Measurements from ENCODE around the gene TSKS.

Gene TSKS

DNA sequence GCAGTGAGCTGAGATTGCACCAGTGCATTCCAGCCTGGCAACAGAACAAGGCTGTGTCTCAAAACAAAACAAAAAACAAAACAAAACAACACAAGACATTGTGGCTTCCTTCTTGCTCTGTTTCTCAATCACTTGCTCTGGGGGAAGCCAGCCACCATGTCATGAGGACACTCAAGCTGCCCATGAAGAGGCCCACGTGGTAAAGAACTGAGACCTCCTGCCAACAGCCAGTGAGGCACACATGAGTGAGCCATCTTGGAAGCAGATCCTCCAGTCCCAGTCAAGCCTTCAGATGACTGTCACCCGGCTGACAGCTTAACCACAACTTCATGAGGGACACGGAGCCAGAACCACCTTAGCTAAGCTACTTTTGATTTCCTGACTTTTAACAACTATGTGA is 47.0 kb downstream of the TSKS start:
- DNase-seq (ENCODE audit: low read depth) = peak; percentile 7

DNA sequence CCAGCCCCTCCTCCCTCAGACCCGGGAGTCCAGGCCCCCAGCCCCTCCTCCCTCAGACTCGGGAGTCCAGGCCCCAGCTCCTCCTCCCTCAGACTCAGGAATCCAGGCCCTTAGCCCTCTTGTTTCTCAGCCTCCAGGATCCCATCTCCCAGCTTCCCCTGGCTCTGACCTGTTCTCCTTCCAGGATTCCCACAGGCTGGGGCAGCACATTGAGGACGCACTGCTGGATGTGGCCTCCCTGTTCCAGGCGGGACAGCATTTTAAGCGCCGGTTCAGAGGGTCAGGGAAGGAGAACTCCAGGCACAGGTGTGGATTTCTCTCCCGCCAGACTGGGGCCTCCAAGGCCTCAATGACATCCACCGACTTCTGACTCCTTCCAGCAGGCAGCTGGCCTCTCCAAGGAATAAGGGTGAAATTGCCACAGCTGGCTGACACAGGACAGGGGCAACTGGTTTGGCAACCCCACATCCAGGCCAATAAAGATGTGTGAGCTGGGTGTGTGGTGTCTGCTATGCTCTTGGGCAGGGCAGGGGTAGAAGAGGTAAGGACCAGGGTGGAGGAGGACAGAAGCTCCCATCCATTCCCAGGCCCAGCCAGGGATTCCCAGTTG is 49.8 kb downstream of the TSKS start:
- peak; percentile 19 for DNase-seq (ENCODE audit: low read depth)

DNA sequence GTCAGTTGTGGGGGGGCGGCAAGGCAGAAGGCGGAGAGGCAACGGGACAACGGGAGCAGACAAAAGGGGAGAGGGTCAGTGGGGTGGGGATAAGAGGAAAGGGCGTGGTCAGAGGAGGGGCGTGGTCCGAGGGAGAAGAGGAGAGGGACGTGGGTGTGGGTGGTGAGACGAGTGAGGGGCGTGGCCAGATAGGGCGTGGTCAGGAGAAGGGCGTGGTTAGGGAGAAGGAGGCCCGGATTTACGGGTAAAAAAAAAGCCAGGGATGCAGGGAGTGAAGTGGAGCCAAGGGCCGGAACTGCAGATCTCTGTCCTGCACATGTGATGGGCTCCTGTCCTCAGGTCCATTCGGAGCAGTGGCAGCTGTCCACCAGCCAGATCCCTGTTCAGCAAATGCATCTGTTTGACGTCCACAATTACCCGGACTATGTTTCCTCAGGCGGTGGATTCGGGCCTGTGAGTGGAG is 50.7 kb downstream of the TSKS start:
- DNase-seq (ENCODE audit: low read depth) = peak; percentile 95

DNA sequence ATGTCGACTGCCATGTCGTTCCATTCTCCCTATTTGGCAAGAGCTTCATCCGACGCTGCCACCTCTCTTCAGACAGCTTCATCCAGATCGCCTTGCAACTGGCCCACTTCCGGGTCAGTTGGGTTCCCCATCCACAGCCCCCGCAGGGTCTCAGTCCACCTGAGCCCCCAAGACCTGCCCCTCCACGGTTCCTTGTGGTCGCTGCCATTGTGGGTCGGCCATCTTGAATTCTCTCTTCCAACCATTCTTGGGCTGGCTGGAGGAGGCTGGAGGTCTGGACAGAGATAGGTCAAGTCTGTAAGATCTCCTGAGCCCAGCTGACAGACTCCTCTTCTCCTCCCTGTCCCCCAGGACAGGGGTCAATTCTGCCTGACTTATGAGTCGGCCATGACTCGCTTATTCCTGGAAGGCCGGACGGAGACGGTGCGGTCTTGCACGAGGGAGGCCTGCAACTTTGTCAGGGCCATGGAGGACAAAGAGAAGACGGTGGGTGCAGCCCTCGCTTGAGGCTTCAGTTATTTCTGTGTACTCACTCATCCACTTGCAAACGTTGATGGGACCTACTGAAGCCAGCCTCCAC is 52.6 kb downstream of the TSKS start:
- DNase-seq (ENCODE audit: low read depth) = peak; percentile 81

DNA sequence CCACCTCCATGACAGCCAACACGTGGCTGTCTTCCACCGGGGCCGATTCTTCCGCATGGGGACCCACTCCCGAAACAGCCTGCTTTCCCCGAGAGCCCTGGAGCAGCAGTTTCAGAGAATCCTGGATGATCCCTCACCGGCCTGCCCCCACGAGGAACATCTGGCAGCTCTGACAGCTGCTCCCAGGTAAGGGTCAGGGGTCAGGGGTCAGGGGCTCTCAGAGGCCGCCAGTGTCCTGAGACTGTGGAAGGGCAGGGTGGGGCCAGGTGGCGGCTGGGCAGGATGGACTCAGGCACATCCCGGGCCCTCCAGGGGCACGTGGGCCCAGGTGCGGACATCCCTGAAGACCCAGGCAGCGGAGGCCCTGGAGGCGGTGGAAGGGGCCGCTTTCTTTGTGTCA is 57.2 kb downstream of the TSKS start:
- no peak for DNase-seq (ENCODE audit: low read depth)

DNA sequence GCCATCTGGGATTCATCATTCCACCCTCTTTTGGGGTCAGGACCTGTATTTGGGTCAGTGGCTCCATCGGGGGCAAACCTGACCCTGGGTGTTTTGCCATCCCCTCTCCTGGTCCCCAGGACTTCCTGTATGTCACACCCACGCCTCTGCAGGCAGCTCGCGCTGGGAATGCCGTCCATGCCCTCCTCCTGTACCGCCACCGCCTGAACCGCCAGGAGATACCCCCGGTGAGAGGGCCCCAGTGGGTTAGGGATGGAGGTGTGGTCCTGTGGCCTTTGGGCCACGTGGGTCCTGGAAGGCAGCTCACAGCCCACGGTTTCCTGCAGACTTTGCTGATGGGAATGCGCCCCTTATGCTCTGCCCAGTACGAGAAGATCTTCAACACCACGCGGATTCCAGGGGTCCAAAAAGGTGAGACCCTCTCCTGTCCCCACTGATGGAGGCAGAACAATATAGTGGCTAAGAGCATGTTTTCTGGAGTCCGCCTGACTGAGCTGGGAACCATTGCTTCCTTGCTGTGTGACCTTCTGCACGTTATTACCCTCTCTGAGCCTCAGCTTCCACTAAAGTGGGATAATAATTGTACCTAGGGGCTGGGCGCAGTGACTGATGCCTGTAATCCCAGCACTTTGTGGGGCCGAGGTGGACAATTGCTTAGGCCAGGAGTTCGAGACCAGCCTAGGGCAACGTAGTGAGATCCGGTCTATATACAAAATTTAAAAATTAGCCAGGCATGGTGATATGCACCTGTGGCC is 58.0 kb downstream of the TSKS start:
- no peak for DNase-seq (ENCODE audit: low read depth)

DNA sequence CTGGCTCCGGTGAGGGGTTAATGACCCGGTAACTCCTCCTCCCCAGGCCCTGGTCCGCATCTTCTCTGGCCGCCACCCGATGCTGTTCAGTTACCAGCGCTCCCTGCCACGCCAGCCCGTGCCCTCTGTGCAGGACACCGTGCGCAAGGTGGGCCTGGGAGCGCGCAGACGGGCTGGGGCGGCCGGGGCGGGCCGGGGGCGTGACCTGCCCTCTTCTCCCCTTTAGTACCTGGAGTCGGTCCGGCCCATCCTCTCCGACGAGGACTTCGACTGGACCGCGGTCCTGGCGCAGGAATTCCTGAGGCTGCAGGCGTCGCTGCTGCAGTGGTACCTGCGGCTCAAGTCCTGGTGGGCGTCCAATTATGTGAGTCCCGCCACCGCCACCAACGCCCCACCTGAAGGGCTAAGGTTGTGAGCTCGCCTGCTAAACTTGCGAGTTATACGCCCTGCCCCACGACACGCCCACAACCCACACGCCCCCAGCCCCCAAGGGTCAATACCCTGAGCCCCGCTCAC is 61.8 kb downstream of the TSKS start:
- DNase-seq (ENCODE audit: low read depth) = no peak

DNA sequence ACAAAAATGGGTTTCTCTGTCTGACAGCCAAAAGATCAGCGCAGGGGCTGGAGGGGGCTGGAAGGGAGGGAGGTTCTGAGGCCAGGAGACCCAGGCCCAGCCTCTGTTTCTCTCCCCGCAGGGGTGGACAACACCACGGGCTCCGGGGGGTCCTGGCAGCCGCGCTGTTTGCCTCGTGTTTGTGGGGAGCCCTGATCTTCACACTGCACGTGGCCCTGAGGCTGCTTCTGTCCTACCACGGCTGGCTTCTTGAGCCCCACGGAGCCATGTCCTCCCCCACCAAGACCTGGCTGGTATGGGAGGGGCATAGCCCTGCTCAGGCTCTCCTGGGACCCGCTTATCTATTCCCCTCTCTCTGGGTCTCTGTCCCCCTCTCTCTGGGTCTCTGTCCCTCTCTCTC is 62.5 kb downstream of the TSKS start:
- no peak for DNase-seq (ENCODE audit: low read depth)

DNA sequence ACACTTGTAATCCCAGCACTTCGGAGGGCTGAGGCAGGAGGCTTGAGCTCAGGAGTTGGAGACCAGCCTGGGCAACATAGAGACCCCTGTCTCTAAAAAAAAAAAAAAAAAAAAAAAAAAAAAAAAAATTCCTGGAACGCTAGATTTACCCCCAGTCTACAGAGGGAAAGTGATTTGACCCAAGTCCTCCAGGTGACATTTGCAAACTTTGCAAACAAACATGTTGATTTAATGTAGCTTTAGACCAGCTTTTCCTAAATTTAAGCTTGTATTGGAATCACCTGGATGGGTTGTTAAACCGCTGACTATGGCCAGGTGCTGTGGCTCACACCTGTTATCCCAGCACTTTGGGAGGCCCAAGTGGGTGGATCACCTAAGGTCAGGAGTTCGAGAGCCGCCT is 63.7 kb downstream of the TSKS start:
- DNase-seq (ENCODE audit: low read depth) = no peak

GRCh38 chr19:49696865-49697264 is 66.2 kb downstream of the TSKS start:
- no peak for DNase-seq (ENCODE audit: low read depth)

- DNase-seq (ENCODE audit: low read depth) = no peak
These were observed 67.0 kb downstream of the TSKS start for GRCh38 chr19:49696115-49696514.

DNA sequence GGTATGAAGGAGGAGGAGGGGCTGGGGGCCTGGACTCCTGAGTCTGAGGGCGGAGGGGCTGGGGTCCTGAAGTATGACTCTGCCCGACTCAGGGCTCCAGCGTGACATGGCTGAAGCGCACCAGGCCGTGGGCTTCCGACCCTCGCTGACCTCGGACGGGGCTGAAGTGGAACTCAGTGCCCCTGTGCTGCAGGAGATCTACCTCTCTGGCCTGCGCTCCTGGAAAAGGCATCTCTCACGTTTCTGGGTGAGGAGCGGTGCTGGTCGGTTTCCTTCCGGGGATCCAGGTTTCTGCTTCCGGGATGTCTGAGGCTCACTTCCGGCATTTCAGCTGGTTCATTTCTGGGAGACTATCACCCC is 71.0 kb downstream of the TSKS start:
- no peak for DNase-seq (ENCODE audit: low read depth)

DNA sequence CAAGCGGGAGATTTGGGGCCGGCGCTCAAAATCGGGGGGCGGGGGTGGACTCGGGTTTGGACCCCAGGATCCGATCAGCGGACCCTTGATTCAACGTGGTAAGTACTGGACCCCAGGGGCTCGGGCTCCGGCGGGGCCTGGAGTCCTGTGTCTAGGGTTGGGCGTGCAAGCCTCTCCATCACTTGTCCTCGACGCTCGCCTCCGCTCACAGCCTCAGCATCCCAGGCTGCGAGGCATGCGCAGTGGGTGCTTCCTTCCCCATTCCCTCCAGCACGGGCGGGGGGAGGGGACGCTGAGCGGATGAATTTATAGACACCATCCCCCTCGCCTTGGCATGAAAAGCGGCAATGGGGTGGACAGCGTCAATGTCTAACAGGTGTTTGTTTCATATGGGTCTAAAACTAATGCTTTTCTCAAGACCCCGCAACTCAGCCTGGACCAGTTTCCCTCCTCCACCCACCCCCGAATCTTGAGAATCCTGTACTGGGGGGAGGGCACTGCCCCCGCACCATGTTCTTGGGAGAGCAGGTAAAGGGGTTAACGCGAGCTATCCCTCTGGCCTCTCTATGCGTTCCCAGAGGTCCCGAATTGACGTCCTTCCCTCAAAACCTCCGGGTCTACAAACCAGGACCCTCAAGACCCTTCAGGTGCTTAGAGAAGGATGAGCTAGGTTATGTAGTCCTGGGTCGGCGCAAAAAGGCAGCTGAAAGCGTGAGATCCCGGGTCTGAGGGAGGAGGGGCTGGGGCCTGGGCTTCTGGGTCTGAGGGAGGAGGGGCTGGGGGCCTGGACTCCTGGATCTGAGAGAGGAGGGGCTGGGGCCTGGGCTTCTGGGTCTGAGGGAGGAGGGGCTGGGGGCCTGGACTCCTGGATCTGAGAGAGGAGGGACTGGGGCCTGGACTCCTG is 71.6 kb downstream of the TSKS start:
- peak; percentile 85 for DNase-seq (ENCODE audit: low read depth)

DNA sequence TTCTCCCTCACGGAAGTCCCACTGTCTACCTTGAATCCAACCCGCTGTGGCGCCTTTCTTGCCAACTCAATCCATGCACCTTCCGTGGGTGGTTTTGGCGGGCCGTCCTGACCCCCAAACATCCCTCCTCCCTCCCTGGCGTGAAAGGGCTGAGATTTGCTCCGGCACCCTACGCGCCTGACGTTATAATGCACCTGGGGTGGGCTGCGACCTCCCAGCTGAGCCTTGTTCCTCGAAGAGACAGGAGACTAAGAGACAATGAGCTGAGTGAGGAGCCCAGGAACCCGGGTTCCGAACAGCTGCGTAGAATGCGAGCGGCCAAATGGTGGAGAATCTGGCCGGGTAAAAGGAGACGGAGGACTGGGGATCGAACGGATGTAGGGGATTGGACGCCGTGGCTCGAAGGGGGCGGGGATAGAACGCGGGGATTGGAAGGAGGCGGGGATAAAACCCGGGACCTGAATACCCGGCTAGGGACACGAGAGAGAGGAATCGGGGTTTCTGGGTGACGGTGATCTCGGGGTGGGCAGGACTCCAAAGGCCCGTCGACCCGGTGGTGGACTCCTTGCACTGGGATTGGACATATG is 72.4 kb downstream of the TSKS start, which contains the start of gene CPT1C:
Gene CPT1C, plus strand, starts transcription at position 461 of the 587 bp plus-strand sequence. CDS start 1,137 bp downstream, outside the sequence.
- peak; percentile 90 for DNase-seq (ENCODE audit: low read depth)

DNA sequence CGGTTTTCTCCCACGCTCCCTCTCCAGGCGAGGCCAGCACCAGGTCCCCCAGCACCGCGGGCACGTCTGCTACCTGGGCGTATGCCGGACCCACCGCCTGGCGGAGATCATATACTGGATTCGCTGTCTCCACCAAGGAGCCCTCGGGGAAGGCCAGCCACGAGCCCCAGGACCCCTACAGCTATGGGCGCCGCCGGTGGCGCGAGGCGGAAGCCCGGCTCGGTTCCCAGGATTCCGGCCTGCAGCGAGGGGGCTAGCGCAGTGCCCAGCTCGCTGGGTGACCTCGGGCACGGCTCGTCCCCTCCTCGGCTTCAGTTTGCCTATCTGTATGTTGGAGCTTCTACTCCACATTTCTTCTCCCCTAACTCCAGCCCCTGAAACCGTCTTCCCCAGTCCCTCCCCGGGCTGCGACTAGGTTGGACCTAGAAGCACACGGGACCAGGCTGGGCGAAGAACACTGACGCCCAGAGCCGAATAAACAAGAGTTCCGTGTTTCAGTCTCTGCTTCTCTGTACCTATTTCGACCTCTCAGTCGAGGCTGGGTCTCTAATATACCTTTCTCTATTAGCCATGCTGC is 72.9 kb downstream of the TSKS start:
- DNase-seq (ENCODE audit: low read depth) = peak; percentile 24
